Osteoblast (primary cell): Measurements from ENCODE around the gene TNS3. TPM values are rescaled to one million over a fixed set of nuclear protein-coding genes. Genes with fewer than 3 reads are reported as not detected.
"Not testable (repeated sequence)": the region's sequence is repeated elsewhere in the genome, so short reads cannot be mapped to it uniquely, and the experiment has no call there.

ENCODE experiments used
- DNase-seq: peaks from one replicate; pipeline ENCODE4 v3.0.0; 2011; ENCODE audit warnings: low spot score, mixed read lengths; ENCODE audit not compliant: insufficient read length; ENCODE audit errors: missing footprints
- H2AFZ ChIP-seq: 2 replicates; pipeline ENCODE4 v1.6.0; 2011; ENCODE audit warnings: mild to moderate bottlenecking, low read length
- H3K27ac ChIP-seq: 2 replicates; pipeline ENCODE4 v1.5.1; 2011; ENCODE audit warnings: mild to moderate bottlenecking, low read depth, low read length, moderate library complexity
- H3K27me3 ChIP-seq: 2 replicates; pipeline ENCODE4 v1.6.0; 2012; ENCODE audit warnings: mild to moderate bottlenecking, control low read depth, inconsistent platforms, low read length, moderate library complexity; ENCODE audit not compliant: insufficient read depth
- H3K36me3 ChIP-seq: 2 replicates; pipeline ENCODE4 v1.5.1; 2011; ENCODE audit warnings: mild to moderate bottlenecking, low read length, control low read depth, moderate library complexity; ENCODE audit not compliant: insufficient read depth
- H3K4me1 ChIP-seq: 2 replicates; pipeline ENCODE4 v1.5.1; 2011; ENCODE audit warnings: mild to moderate bottlenecking, low read length, control low read depth, moderate library complexity; ENCODE audit not compliant: insufficient read depth
- H3K4me2 ChIP-seq: 2 replicates; pipeline ENCODE4 v1.6.0; 2011; ENCODE audit warnings: mild to moderate bottlenecking, low read length; ENCODE audit not compliant: insufficient read depth
- H3K4me3 ChIP-seq: fragments of 200-600 bp; sonication (generic); 3 replicates; pipeline ENCODE4 v1.5.1; 2012; ENCODE audit warnings: mild to moderate bottlenecking, low read length, inconsistent platforms; ENCODE audit not compliant: insufficient read depth
- H3K79me2 ChIP-seq: 2 replicates; pipeline ENCODE4 v1.6.0; 2012; ENCODE audit warnings: mild to moderate bottlenecking, low read length, control low read depth, inconsistent platforms; ENCODE audit not compliant: insufficient read depth
- H3K9me3 ChIP-seq: 2 replicates; pipeline ENCODE4 v1.5.1; 2011; ENCODE audit warnings: low read depth, low read length, control low read depth
- H4K20me1 ChIP-seq: 2 replicates; pipeline ENCODE4 v1.6.0; 2012; ENCODE audit warnings: mild to moderate bottlenecking, low read length, control low read depth; ENCODE audit not compliant: insufficient read depth
- CTCF ChIP-seq: IDR thresholded peaks from 2 replicates; pipeline ENCODE4 v1.5.1; 2011; ENCODE audit warnings: mild to moderate bottlenecking, low read depth, low read length, moderate library complexity; ENCODE audit errors: extremely low read depth
- total RNA-seq: library from RNA; depleted of rRNA; stranded (reverse); fragments of >200 nt; gene quantifications from 2 replicates; pipeline ENCODE4 v1.2.3, GENCODE V29; 2012

The TNS3 gene
- total RNA-seq, 1 donor, result 67.3 TPM

- H3K36me3 ChIP-seq, result no peaks in the 10 kb centered on the region
- DNase-seq, result no peak
- H4K20me1 ChIP-seq, result no peaks in the 10 kb centered on the region
- H3K9me3 ChIP-seq, result no peaks in the 10 kb centered on the region
- H3K27ac ChIP-seq, result no peak overlapping the region
- TF ChIP-seq CTCF, result no peak
- H3K4me1 ChIP-seq, result peaks cover 15% of the 10 kb centered on the region
- H3K79me2 ChIP-seq, result no peaks in the 10 kb centered on the region
- H2AFZ ChIP-seq, result no peak overlapping the region
- no peak overlapping the region for H3K4me2 ChIP-seq
- H3K4me3 ChIP-seq, result no peak overlapping the region
- no peaks in the 10 kb centered on the region for H3K27me3 ChIP-seq
Measured at GRCh38 chr7:47588704-47589225, 6.9 kb upstream of the TNS3 start.

- H3K9me3 ChIP-seq, result no peaks in the 10 kb centered on the region
- H3K4me1 ChIP-seq, result peaks cover 23% of the 10 kb centered on the region
- no peaks in the 10 kb centered on the region for H4K20me1 ChIP-seq
- no peak for TF ChIP-seq CTCF
- no peaks in the 10 kb centered on the region for H3K27me3 ChIP-seq
- H3K4me3 ChIP-seq, result no peak overlapping the region
- no peaks in the 10 kb centered on the region for H3K79me2 ChIP-seq
- H2AFZ ChIP-seq, result no peak overlapping the region
- H3K27ac ChIP-seq, result no peak overlapping the region
- no peaks in the 10 kb centered on the region for H3K36me3 ChIP-seq
- peak; percentile 41 for DNase-seq
- H3K4me2 ChIP-seq, result no peak overlapping the region
Measured at GRCh38 chr7:47587976-47588375, 6.1 kb upstream of the TNS3 start.

- Histone ChIP-seq H3K27me3 (no peaks in the 10 kb centered on the region), H3K27ac (no peak overlapping the region), H2AFZ (no peak overlapping the region), H3K36me3 (no peaks in the 10 kb centered on the region), H3K9me3 (no peaks in the 10 kb centered on the region), H3K79me2 (no peaks in the 10 kb centered on the region), H3K4me1 (peaks cover 29% of the 10 kb centered on the region), H4K20me1 (no peaks in the 10 kb centered on the region), H3K4me3 (no peak overlapping the region), H3K4me2 (no peak overlapping the region)
- DNase-seq, result no peak
- no peak for TF ChIP-seq CTCF
Measured at GRCh38 chr7:47587351-47587750, 5.4 kb upstream of the TNS3 start.

GRCh38 chr7:47586925-47587324 lies 5.0 kb upstream of the TNS3 start:
- DNase-seq, result peak; percentile 54
- Histone ChIP-seq H3K4me3 (no peak overlapping the region), H3K27ac (no peak overlapping the region), H4K20me1 (no peaks in the 10 kb centered on the region), H2AFZ (no peak overlapping the region), H3K4me2 (no peak overlapping the region), H3K79me2 (no peaks in the 10 kb centered on the region), H3K36me3 (no peaks in the 10 kb centered on the region), H3K4me1 (peaks cover 28% of the 10 kb centered on the region), H3K9me3 (no peaks in the 10 kb centered on the region), H3K27me3 (no peaks in the 10 kb centered on the region)
- no peak for TF ChIP-seq CTCF

- DNase-seq, H3K27me3 ChIP-seq, H3K36me3 ChIP-seq, H3K79me2 ChIP-seq, H3K27ac ChIP-seq, H3K4me2 ChIP-seq, H2AFZ ChIP-seq, H3K4me3 ChIP-seq, H3K9me3 ChIP-seq, H4K20me1 ChIP-seq: not testable (repeated sequence)
- H3K4me1 ChIP-seq, result peaks cover 21% of the 10 kb centered on the region
Measured at GRCh38 chr7:47586161-47586670, 4.3 kb upstream of the TNS3 start.
